Stomach smooth muscle (tissue), 2 donors: ENCODE measurements around the gene COPG2.
A peak's percentile ranks its signal among the peaks of the same experiment; 100 is the strongest.

ENCODE experiments used
- H3K27ac ChIP-seq: one replicate; pipeline ENCODE4 v1.7.0; 2013; ENCODE audit warnings: mild to moderate bottlenecking, low read length, inconsistent platforms
- H3K27me3 ChIP-seq, 2 donors: one replicate each; pipeline ENCODE4 v1.7.0; 2013; ENCODE audit warnings: low read length in 2 of 2; ENCODE audit not compliant: insufficient read depth in 2 of 2, control insufficient read depth in 1 of 2
- H3K36me3 ChIP-seq, 2 donors: one replicate each; pipeline ENCODE4 v1.7.0; 2013; ENCODE audit warnings: low read length in 2 of 2; ENCODE audit not compliant: control insufficient read depth in 2 of 2, insufficient read depth in 2 of 2
- H3K4me1 ChIP-seq: one replicate; pipeline ENCODE4 v1.7.0; 2013; ENCODE audit warnings: low read length; ENCODE audit not compliant: control insufficient read depth, insufficient read depth
- H3K4me3 ChIP-seq, 2 donors: one replicate each; pipeline ENCODE4 v1.7.0; 2013; ENCODE audit warnings: low read length in 2 of 2
- H3K9ac ChIP-seq, 2 donors: one replicate each; pipeline ENCODE4 v1.7.0; 2013; ENCODE audit warnings: low read length in 2 of 2, mild to moderate bottlenecking in 1 of 2
- H3K9me3 ChIP-seq, 2 donors: one replicate each; pipeline ENCODE4 v1.7.0; 2013; ENCODE audit warnings: low read length in 2 of 2; ENCODE audit not compliant: control insufficient read depth in 2 of 2
- donor health status: healthy.
- donor health status: Pancreatic carcinoma.

The COPG2 gene

GRCh38 chr7:130500910-130501309, 167.6 kb downstream of the COPG2 start:
- no peaks in the 10 kb centered on the region for H3K4me1 ChIP-seq
- H3K9me3 ChIP-seq: no peaks in the 10 kb centered on the region
- no peak overlapping the region for H3K4me3 ChIP-seq
- H3K36me3 ChIP-seq: peaks cover 5 to 7% of the 10 kb centered on the region in 2 donors
- no peak overlapping the region for H3K9ac ChIP-seq
- H3K27ac ChIP-seq: no peak overlapping the region
- H3K27me3 ChIP-seq: no peaks in the 10 kb centered on the region

GRCh38 chr7:130500463-130500862, 168.1 kb downstream of the COPG2 start:
- Histone ChIP-seq H3K27ac (no peak overlapping the region), H3K4me3 (no peak overlapping the region), H3K9me3 (no peaks in the 10 kb centered on the region), H3K36me3 (peaks cover 5 to 7% of the 10 kb centered on the region in 2 donors), H3K27me3 (no peaks in the 10 kb centered on the region), H3K4me1 (no peaks in the 10 kb centered on the region), H3K9ac (no peak overlapping the region)

GRCh38 chr7:130494431-130494858, 174.1 kb downstream of the COPG2 start:
- H3K4me3 ChIP-seq: no peak overlapping the region
- H3K27ac ChIP-seq: no peak overlapping the region

GRCh38 chr7:130493275-130493873, 175.2 kb downstream of the COPG2 start:
- Histone ChIP-seq H3K9me3 (no peaks in the 10 kb centered on the region), H3K9ac (peak overlapping the region in 1 of 2 donors; percentile 7), H3K36me3 (no peaks in the 10 kb centered on the region), H3K27ac (no peak overlapping the region), H3K27me3 (peaks cover 7 to 22% of the 10 kb centered on the region in 2 donors), H3K4me1 (peaks cover 18% of the 10 kb centered on the region), H3K4me3 (peak overlapping the region; percentile 17 to 72)

More at GRCh38 chr7:130494431-130494858, 174.1 kb downstream of the COPG2 start:
- H3K9ac ChIP-seq: no peak overlapping the region
- peaks cover 18% of the 10 kb centered on the region for H3K4me1 ChIP-seq
- no peaks in the 10 kb centered on the region for H3K36me3 ChIP-seq
- H3K27me3 ChIP-seq: peaks cover 4 to 22% of the 10 kb centered on the region in 2 donors
- H3K9me3 ChIP-seq: no peaks in the 10 kb centered on the region

GRCh38 chr7:130492523-130493274, 175.8 kb downstream of the COPG2 start:
- Histone ChIP-seq H3K36me3 (no peaks in the 10 kb centered on the region), H3K4me3 (peak overlapping the region; percentile 17 to 72), H3K9me3 (no peaks in the 10 kb centered on the region), H3K27ac (no peak overlapping the region), H3K4me1 (peaks cover 18% of the 10 kb centered on the region), H3K27me3 (peaks cover 7 to 22% of the 10 kb centered on the region in 2 donors), H3K9ac (no peak overlapping the region)

GRCh38 chr7:130491841-130492522, 176.6 kb downstream of the COPG2 start, which contains the start of gene MEST:
MEST (plus strand) TSS chr7:130492085; CDS start chr7:130492314, 229 bp downstream.
- H3K27me3 ChIP-seq: peaks cover 7 to 22% of the 10 kb centered on the region in 2 donors
- peak within 1 kb of the TSS; percentile 18 for H3K27ac ChIP-seq
- peaks cover 18% of the 10 kb centered on the region for H3K4me1 ChIP-seq
- H3K9me3 ChIP-seq: no peaks in the 10 kb centered on the region
- H3K36me3 ChIP-seq: no peaks in the 10 kb centered on the region
- no peak within 1 kb of the TSS for H3K9ac ChIP-seq
- H3K4me3 ChIP-seq: peak within 1 kb of the TSS; percentile 59 to 72

- H3K9me3 ChIP-seq: no peaks in the 10 kb centered on the region
- peak overlapping the region; percentile 18 for H3K27ac ChIP-seq
- H3K9ac ChIP-seq: no peak overlapping the region
- H3K4me1 ChIP-seq: peaks cover 26% of the 10 kb centered on the region
- peaks cover 11 to 29% of the 10 kb centered on the region in 2 donors for H3K27me3 ChIP-seq
- H3K36me3 ChIP-seq: no peaks in the 10 kb centered on the region
- peak overlapping the region; percentile 59 to 72 for H3K4me3 ChIP-seq
These were observed 177.4 kb downstream of the COPG2 start for GRCh38 chr7:130490888-130491804.

- peak overlapping the region in 1 of 2 donors; percentile 72 for H3K4me3 ChIP-seq
- no peak overlapping the region for H3K9ac ChIP-seq
- H3K36me3 ChIP-seq: no peaks in the 10 kb centered on the region
- H3K27ac ChIP-seq: peak overlapping the region; percentile 11
- H3K9me3 ChIP-seq: no peaks in the 10 kb centered on the region
- H3K27me3 ChIP-seq: peaks cover 11 to 31% of the 10 kb centered on the region in 2 donors
- H3K4me1 ChIP-seq: peaks cover 30% of the 10 kb centered on the region
These were observed 178.2 kb downstream of the COPG2 start for GRCh38 chr7:130490311-130490791.

GRCh38 chr7:130489140-130489983, 179.2 kb downstream of the COPG2 start:
- no peak overlapping the region for H3K4me3 ChIP-seq
- no peak overlapping the region for H3K27ac ChIP-seq
- H3K9me3 ChIP-seq: no peaks in the 10 kb centered on the region
- H3K36me3 ChIP-seq: no peaks in the 10 kb centered on the region
- no peak overlapping the region for H3K9ac ChIP-seq
- H3K27me3 ChIP-seq: peaks cover 17 to 34% of the 10 kb centered on the region in 2 donors
- H3K4me1 ChIP-seq: peaks cover 30% of the 10 kb centered on the region
